ENCODE measurements around the gene FRMD4A.

FRMD4A gene

GRCh38 chr10:13707156-13707881 is 623.4 kb downstream of the FRMD4A start:
- no peak for DNase-seq

GRCh38 chr10:13706604-13707003 is 624.1 kb downstream of the FRMD4A start:
- no peak for DNase-seq

GRCh38 chr10:13706175-13706574 is 624.5 kb downstream of the FRMD4A start:
- DNase-seq = no peak

- no peak for DNase-seq
Observed at GRCh38 chr10:13705526-13706174, 625.1 kb downstream of the FRMD4A start.

GRCh38 chr10:13704964-13705363 is 625.8 kb downstream of the FRMD4A start:
- DNase-seq = no peak

GRCh38 chr10:13703997-13704536 is 626.7 kb downstream of the FRMD4A start:
- no peak for DNase-seq

- no peak for DNase-seq
Observed at GRCh38 chr10:13703101-13703818, 627.5 kb downstream of the FRMD4A start.

- no peak for DNase-seq
Observed at GRCh38 chr10:13701157-13701919, 629.4 kb downstream of the FRMD4A start.

GRCh38 chr10:13700473-13701144 is 630.1 kb downstream of the FRMD4A start:
- DNase-seq = no peak

- no peak for DNase-seq
Observed at GRCh38 chr10:13699216-13699615, 631.5 kb downstream of the FRMD4A start.

GRCh38 chr10:13698217-13698616 is 632.5 kb downstream of the FRMD4A start:
- DNase-seq = no peak

GRCh38 chr10:13696071-13696470 is 634.7 kb downstream of the FRMD4A start:
- no peak for DNase-seq

- DNase-seq = no peak
Observed at GRCh38 chr10:13695588-13695987, 635.1 kb downstream of the FRMD4A start.

- DNase-seq = no peak
Observed at GRCh38 chr10:13693783-13694700, 636.7 kb downstream of the FRMD4A start.

- DNase-seq = no peak
Observed at GRCh38 chr10:13690281-13690825, 640.4 kb downstream of the FRMD4A start.

GRCh38 chr10:13686331-13686752 is 644.4 kb downstream of the FRMD4A start:
- no peak for DNase-seq

GRCh38 chr10:13685885-13686284 is 644.8 kb downstream of the FRMD4A start:
- DNase-seq = no peak

- no peak for DNase-seq
Observed at GRCh38 chr10:13684806-13685482, 645.8 kb downstream of the FRMD4A start.

GRCh38 chr10:13684252-13684791 is 646.4 kb downstream of the FRMD4A start:
- no peak for DNase-seq

- no peak for DNase-seq
Observed at GRCh38 chr10:13683017-13683416, 647.7 kb downstream of the FRMD4A start.
